GM21723 (cell line): ENCODE results near the gene KRTAP15-1.

Experiments
- ATAC-seq: cut with Tn5 transposase; IDR thresholded peaks from one replicate; pipeline ENCODE4 v1.9.1; 2021; ENCODE audit warnings: mild to moderate bottlenecking, moderate library complexity; ENCODE audit not compliant: unreplicated experiment

KRTAP15-1 gene

DNA sequence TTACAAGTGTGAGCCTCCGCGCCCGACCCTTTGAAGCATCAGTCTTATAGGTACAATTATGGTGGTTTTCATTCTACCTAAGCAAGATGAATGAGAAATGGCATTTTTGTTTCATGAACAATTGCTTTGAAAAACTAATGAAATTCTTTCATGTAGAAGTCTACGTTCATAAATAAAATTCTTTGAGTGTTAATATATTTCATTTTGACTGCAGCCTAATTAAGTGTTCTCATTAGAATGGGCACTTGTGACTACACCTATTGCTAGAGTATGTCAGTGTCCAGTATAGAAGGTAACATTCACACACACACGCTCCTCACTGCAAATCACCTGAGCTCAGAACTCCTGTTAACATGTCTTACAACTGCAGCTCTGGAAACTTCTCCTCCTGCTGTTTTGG, at the start of gene KRTAP15-1:
Gene KRTAP15-1 (plus strand): TSS at position 301 of the 400 bp plus-strand sequence. CDS start 53 bp downstream, at position 354.
- no peak for ATAC-seq

- ATAC-seq = no peak
Measured at GRCh38 chr21:30391492-30392025, 48.5 kb upstream of the KRTAP15-1 start.

GRCh38 chr21:30395731-30396130, 44.3 kb upstream of the KRTAP15-1 start, which contains the start of gene KRTAP13-1:
Gene KRTAP13-1, plus strand, starts transcription at chr21:30396031. Its CDS starts 56 bp downstream, at chr21:30396087.
- no peak for ATAC-seq

- ATAC-seq = no peak
Measured at GRCh38 chr21:30408782-30409494, 31.1 kb upstream of the KRTAP15-1 start.

DNA sequence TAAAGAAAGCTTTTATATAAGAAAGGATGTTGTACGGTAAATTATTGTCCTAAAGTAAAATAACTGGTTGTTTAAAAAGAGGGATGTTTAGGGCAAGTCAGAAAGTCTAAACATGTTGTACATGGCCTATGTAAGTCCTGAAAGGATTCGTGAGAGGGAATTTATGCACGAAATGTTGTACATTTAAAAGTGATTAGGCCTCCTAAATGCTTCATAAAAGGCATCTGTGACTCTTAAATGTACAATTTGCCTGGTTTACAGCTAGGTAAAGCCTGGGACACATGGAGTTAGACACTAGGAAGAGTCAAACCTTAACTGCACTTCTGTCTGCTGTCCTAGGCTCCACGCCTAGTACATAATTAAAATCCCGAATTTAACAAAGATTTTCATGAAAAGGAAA, 24.1 kb upstream of the KRTAP15-1 start:
- no peak for ATAC-seq

GRCh38 chr21:30425826-30426225, 14.2 kb upstream of the KRTAP15-1 start, which contains the start of gene KRTAP13-3:
Gene KRTAP13-3, minus strand, starts transcription at chr21:30425926. Its CDS starts 14 bp downstream, at chr21:30425912.
- ATAC-seq = no peak

GRCh38 chr21:30426731-30427130, 13.3 kb upstream of the KRTAP15-1 start:
- ATAC-seq = no peak

GRCh38 chr21:30430170-30430655, 9.9 kb upstream of the KRTAP15-1 start, which contains the start of gene KRTAP13-4:
Gene KRTAP13-4, plus strand, starts transcription at chr21:30430220. Its CDS starts 56 bp downstream, at chr21:30430276.
- no peak for ATAC-seq

- no peak for ATAC-seq
Measured at GRCh38 chr21:30434033-30434631, 5.9 kb upstream of the KRTAP15-1 start.

DNA sequence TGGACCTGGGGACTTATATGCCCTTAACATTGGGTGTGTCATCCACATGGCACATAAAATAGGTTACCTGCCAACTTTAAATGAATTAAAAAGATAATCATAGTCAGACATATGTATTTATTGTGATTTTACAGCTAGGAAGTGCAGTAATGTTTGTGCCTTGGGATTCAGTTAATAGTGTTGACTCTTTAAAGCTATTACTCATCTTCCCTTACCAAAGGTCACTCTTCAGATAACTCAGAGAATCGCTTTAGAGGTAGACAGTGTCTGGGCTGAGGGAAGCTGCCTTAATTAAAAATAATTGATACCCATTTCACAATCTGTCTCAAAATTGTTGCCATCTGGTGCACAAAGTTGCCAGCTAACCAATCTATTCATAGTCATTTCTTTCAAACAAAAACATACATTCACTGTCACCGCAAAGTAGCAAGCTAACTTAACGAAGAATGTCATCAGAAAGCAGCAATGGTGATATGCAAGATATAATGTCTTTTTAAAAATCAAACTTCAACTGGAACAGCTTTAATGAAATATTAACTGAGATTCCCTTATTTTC, 3.0 kb upstream of the KRTAP15-1 start:
- ATAC-seq = no peak

DNA sequence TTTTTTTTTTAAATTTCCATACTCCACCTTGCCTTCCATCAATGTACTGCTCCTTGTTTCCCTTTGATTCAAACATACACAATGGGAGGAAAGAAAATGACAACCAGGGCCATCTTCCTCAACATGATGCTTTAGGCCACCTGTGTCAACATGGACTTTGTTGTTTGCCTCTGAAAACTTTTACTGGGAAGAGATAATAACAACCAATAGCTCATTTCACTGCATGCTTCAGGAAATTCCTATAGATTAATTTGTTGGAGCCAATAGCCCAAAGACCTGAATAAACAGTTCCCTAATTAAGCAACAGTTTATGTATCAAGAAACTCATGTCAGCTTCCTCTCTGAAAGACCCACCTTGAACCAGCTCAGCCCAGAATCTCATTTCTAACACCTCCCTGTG, 3.2 kb downstream of the KRTAP15-1 start:
- ATAC-seq = no peak

- ATAC-seq = no peak
Measured at GRCh38 chr21:30444204-30444603, 4.1 kb downstream of the KRTAP15-1 start.

GRCh38 chr21:30447056-30447455, 7.0 kb downstream of the KRTAP15-1 start:
- ATAC-seq = no peak

GRCh38 chr21:30448514-30448913, 8.4 kb downstream of the KRTAP15-1 start:
- no peak for ATAC-seq

- no peak for ATAC-seq
Measured at GRCh38 chr21:30463713-30464112, 23.6 kb downstream of the KRTAP15-1 start.

- no peak for ATAC-seq
Measured at GRCh38 chr21:30468900-30469714, 29.0 kb downstream of the KRTAP15-1 start.

DNA sequence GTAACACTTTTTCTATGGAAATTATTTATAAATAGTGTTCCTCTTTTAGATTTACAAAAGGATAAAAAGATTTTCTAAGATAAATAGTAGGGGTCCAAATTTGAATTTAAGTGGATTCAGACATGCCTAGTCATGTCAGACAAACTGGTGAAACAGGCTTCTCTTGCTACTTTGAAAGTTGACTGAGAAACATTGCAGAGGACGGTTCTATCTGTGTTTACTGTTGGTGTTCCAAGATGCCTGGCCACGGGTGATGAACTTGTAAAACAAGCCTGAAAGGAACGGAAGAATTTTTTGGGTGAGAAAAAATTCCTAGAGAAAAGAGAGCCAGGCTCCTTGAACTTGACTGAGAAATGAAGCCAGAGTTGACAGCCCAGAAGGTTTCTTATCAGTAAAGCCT, 37.9 kb downstream of the KRTAP15-1 start:
- ATAC-seq = no peak

DNA sequence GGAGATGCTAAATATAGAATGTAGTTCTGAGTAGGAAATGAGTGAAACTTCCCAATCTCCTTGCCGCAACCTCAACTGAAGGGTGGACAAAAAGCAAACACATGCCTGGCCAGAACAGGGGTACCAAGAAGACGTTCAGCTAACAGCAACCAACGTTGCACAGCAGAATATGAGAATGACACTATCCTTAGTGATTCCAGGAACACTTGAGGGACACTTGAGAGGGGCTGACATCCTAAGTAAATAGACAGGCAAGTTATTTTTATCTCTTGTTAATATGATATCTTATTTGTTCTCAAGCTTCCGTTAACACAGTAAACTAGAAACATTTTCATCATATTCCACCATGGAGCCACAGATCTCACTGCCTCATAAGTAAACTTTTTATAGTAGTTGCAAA, 39.2 kb downstream of the KRTAP15-1 start:
- no peak for ATAC-seq

GRCh38 chr21:30480145-30480544, 40.1 kb downstream of the KRTAP15-1 start, which contains the start of gene KRTAP19-1:
Gene KRTAP19-1, minus strand, starts transcription at chr21:30480367. Its CDS starts 50 bp downstream, at chr21:30480317.
- ATAC-seq = no peak

GRCh38 chr21:30482130-30482529, 42.1 kb downstream of the KRTAP15-1 start:
- no peak for ATAC-seq
